ENCODE results near the gene STEAP2.

Gene STEAP2

GRCh38 chr7:90194911-90195809 lies 16.4 kb upstream of the STEAP2 start:
- no peak for DNase-seq (ENCODE audit: low spot score)

- no peak for DNase-seq (ENCODE audit: low spot score)
Measured at GRCh38 chr7:90201500-90202195, 9.9 kb upstream of the STEAP2 start.

DNA sequence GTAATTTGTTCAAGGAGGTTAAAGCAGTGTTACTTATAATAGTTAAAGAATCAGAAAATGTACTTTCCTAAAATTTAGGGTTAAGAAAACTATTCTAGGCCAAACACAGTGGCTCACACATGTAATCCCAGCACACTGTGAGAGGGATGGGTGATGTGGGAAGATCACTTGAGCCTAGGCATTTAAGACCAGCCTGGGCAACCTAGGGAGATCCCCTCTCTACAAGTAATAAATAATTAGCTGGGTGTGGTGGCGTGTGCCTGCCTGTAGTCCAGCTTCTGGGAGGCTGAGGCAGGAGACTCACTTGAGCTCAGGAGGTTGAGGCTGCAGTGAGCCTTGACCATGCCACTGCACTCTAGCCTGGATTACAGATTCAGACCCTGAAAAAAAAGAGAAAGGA lies 3.6 kb upstream of the STEAP2 start:
- no peak for DNase-seq (ENCODE audit: low spot score)

GRCh38 chr7:90209776-90210175 lies 1.8 kb upstream of the STEAP2 start:
- no peak for DNase-seq (ENCODE audit: low spot score)

GRCh38 chr7:90210475-90210874 lies 1.1 kb upstream of the STEAP2 start:
- DNase-seq (ENCODE audit: low spot score): no peak

DNA sequence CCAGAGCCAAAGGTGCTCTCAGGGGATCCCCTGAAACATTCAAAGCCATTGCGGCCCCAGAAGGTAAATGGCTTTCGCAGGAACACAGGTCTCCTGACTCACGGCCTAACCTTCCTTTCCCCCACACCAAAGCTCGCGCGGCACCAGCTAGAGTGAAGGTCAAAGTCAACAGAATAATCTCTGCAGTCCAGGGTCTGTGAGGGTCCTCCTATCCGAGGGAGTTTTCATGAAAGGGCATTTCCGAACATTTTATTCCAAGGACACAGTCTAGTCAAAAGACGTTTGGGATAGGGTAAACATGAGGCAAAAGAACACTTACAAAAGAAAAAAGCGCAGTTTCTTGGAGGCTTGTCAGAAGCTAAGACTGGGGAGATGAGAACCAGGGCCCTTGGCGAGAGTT lies 559 bp upstream of the STEAP2 start:
- no peak for DNase-seq (ENCODE audit: low spot score)

DNA sequence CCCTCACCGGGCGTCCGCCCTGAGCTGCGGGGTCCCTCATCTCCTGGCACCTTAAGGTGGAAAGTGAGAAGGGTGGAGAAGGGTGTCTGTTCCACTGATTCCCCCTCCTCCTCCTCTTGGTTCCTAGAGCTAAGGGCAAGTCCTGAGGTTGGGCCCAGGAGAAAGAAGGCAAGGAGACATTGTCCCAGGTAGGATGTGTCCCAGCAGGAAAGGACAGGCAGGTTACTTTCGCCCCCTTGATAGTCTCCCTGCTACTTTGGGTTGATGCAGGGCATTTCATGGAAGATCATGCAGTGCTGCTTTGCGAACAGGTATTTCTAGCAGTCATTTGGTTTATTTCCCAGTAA lies 582 bp downstream of the STEAP2 start:
- no peak for DNase-seq (ENCODE audit: low spot score)

DNA sequence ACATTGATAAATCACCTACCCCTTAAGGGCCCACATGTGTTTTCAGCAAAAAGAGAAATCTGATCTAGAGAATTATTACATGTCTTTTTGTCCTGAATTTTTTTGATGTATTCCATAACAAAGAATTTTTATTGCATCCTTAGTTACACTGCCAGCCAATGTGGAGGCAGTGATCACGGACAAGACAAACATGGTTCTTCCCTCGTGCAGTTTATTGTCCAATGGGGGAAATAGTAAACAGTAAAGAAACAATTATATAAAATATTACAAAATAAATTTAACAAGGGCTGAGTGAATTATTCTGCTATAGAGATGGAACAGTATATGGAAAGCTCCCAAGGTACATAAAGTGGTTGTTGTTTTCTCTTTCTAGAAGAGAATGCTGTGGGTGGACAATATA lies 2.0 kb downstream of the STEAP2 start:
- DNase-seq (ENCODE audit: low spot score): no peak

GRCh38 chr7:90216080-90216674 lies 4.6 kb downstream of the STEAP2 start:
- no peak for DNase-seq (ENCODE audit: low spot score)

- no peak for DNase-seq (ENCODE audit: low spot score)
Measured at GRCh38 chr7:90216771-90217170, 5.2 kb downstream of the STEAP2 start.

GRCh38 chr7:90222390-90222789 lies 10.8 kb downstream of the STEAP2 start:
- no peak for DNase-seq (ENCODE audit: low spot score)

DNA sequence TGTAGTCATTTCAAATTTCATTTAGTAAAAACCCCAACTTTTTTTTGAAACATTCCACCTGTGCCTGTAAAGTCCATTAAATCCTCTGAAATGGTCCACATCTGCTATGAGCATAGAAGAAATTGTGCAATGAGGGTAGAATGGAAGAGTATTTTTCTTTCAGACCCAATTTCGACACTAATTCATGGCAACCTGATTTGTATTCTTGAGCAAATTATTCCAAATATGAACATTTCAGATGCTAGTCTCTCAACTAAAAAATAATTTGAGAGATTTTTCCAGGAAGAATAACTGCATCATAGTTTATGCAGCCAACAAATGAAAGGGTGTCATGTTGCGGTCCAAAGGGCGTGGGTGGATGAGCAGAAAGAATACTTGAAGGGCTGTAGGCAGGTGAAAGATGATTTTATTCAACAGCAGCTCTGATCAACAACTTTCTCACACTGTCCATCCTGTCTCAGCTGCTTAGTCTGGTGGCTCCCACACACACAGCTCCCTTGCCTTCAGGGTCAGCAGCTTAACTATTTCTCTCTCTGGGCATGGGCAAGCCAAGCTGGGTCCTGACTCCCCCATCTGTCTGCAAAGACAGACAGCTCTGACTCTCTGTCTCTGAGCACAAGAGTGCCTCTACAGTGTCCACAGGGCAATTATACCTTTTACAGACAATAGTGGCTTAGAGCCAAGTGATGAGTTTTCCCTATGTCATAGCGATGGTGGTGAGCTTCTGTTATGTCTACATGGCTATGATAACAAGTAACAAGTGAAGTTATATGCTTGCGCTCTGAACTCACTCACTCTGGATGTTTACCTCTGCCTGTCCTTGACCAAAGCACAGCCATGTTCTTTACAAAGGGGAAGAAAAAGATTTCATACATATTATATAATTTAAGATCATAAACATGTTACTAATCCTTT lies 11.5 kb downstream of the STEAP2 start:
- no peak for DNase-seq (ENCODE audit: low spot score)

- no peak for DNase-seq (ENCODE audit: low spot score)
Measured at GRCh38 chr7:90224195-90224594, 12.7 kb downstream of the STEAP2 start.

DNA sequence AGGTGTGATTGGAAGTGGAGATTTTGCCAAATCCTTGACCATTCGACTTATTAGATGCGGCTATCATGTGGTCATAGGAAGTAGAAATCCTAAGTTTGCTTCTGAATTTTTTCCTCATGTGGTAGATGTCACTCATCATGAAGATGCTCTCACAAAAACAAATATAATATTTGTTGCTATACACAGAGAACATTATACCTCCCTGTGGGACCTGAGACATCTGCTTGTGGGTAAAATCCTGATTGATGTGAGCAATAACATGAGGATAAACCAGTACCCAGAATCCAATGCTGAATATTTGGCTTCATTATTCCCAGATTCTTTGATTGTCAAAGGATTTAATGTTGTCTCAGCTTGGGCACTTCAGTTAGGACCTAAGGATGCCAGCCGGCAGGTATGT lies 13.6 kb downstream of the STEAP2 start:
- DNase-seq (ENCODE audit: low spot score): no peak

DNA sequence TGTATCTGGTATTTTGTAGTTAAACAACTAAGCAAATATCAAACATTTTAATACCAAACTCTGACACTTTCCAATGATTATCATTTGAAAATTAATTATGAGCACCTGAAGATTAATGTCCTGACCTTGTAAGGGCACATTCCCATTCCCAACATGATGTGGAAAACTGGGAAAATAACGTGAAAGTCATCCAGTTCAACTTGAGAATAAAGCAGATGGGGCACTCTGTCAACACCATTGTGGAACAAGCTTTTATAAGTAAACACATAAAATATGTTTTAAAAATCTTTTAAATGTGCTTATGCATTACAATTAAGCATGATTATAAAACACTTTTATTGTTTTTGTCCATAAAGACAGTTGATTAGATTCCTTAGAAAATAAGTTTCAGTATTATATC lies 14.1 kb downstream of the STEAP2 start:
- no peak for DNase-seq (ENCODE audit: low spot score)

- DNase-seq (ENCODE audit: low spot score): no peak
Measured at GRCh38 chr7:90227259-90227658, 15.7 kb downstream of the STEAP2 start.

GRCh38 chr7:90229682-90230081 lies 18.1 kb downstream of the STEAP2 start:
- no peak for DNase-seq (ENCODE audit: low spot score)

- no peak for DNase-seq (ENCODE audit: low spot score)
Measured at GRCh38 chr7:90230834-90231233, 19.3 kb downstream of the STEAP2 start.

DNA sequence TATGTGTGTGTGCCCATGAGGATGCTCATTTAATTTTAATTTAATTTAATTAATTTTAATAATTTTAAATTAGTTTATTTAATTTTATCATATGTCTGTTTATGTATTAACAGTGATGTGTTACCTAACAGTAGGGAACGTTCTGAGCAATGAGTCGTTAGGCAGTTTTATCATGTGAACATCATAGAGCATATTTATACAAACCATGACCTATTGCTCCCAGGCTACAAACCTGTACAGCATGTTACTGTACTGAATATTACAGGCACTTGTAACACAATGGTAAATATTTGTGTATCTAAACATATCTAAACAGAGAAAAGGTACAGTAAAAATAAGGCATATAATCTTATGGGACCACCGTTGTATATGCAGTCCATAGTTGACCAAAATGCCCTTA lies 19.8 kb downstream of the STEAP2 start:
- no peak for DNase-seq (ENCODE audit: low spot score)

DNA sequence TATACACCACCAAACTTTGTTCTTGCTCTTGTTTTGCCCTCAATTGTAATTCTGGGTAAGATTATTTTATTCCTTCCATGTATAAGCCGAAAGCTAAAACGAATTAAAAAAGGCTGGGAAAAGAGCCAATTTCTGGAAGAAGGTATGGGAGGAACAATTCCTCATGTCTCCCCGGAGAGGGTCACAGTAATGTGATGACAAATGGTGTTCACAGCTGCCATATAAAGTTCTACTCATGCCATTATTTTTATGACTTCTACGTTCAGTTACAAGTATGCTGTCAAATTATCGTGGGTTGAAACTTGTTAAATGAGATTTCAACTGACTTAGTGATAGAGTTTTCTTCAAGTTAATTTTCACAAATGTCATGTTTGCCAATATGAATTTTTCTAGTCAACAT lies 20.9 kb downstream of the STEAP2 start:
- no peak for DNase-seq (ENCODE audit: low spot score)

GRCh38 chr7:90233569-90233968 lies 22.0 kb downstream of the STEAP2 start:
- DNase-seq (ENCODE audit: low spot score): no peak

- no peak for DNase-seq (ENCODE audit: low spot score)
Measured at GRCh38 chr7:90236721-90237289, 25.3 kb downstream of the STEAP2 start.

Measured in ecto neural progenitor cell (in vitro differentiated cells).